Measurements from ENCODE around the gene COX5B. TPM values are rescaled to one million over a fixed set of nuclear protein-coding genes. Genes with fewer than 3 reads are reported as not detected.
"Not testable (repeated sequence)": the region's sequence is repeated elsewhere in the genome, so short reads cannot be mapped to it uniquely, and the experiment has no call there.

COX5B gene, protein sequence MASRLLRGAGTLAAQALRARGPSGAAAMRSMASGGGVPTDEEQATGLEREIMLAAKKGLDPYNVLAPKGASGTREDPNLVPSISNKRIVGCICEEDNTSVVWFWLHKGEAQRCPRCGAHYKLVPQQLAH
- total RNA-seq: 100 to 1,000 TPM; 317 to 344 TPM
- 233 TPM for polyA plus RNA-seq (ENCODE audit: insufficient read depth, low read depth, low replicate concordance)
- long read RNA-seq, donor 1, transcript COX5B-201 (4 exons, 712 nt): major isoform, 239 of 261 reads
- long read RNA-seq, donor 1, partial matches to known transcripts: 21 of 261 reads
- long read RNA-seq, donor 1, other reads (novel, unspliced or antisense): 0 of 261 reads
- long read RNA-seq, donor 2, transcript COX5B-201 (4 exons, 712 nt): major isoform, 232 of 261 reads
- long read RNA-seq, donor 2, partial matches to known transcripts: 29 of 261 reads
- long read RNA-seq, donor 2, other reads (novel, unspliced or antisense): 0 of 261 reads

GRCh38 chr2:97645695-97646629 is at the start of gene COX5B:
Gene COX5B, plus strand, starts transcription at chr2:97646062. Its CDS starts 25 bp downstream, at chr2:97646087.
- TF ChIP-seq POLR2A (IDR thresholded peaks at IDR 0.05): no peak
- no peak for TF ChIP-seq CTCF (IDR thresholded peaks at IDR 0.05)
- Histone ChIP-seq H3K9me3 (no peaks in the 10 kb centered on the region), H3K36me3 (ENCODE audit: low read depth, missing control alignments) (no peaks in the 10 kb centered on the region), H3K4me3 (peak within 1 kb of the TSS; percentile 82 to 96), H3K4me1 (peaks cover 6% of the 10 kb centered on the region), H3K27me3 (no peaks in the 10 kb centered on the region), H3K27ac (peak within 1 kb of the TSS; percentile 87 to 94)
- 1% methylated on average over 24 to 57 of the region's 63 CpGs for WGBS, 2 donors
- intact Hi-C loops (cut with DNase I; ENCODE audit: low total_unique reads): no loop called here
- peak; percentile 99 for DNase-seq

DNA sequence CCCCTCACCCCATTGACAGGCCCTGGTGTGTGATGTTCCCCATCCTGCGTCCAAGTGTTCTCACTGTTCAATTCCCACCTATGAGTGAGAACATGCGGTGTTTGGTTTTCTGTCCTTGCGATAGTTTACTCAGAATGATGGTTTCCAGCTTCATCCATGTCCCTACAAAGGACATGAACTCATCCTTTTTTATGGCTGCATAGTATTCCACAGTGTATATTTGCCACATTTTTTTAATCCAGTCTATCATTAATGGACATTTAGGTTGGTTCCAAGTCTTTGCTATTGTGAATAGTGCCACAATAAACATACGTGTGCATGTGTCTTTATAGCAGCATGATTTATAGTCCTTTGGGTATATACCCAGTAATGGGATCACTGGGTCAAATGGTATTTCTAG is 49.7 kb upstream of the COX5B start:
- H3K36me3 ChIP-seq (ENCODE audit: low read depth, missing control alignments); H3K4me3 ChIP-seq; intact Hi-C loops (cut with DNase I; ENCODE audit: low total_unique reads); H3K9me3 ChIP-seq; DNase-seq; H3K27ac ChIP-seq; H3K27me3 ChIP-seq; H3K4me1 ChIP-seq: not testable (repeated sequence)
- WGBS, 2 donors: 87 to 95% methylated on average over 4 of the region's 4 CpGs

- H3K4me3 ChIP-seq; H3K27ac ChIP-seq; H3K36me3 ChIP-seq (ENCODE audit: low read depth, missing control alignments); DNase-seq; H3K27me3 ChIP-seq; intact Hi-C loops (cut with DNase I; ENCODE audit: low total_unique reads); H3K9me3 ChIP-seq; H3K4me1 ChIP-seq: not testable (repeated sequence)
- 90% methylated on average over 3 of the region's 10 CpGs; no CpG with 5 or more reads in 1 of the 2 donors for WGBS, 2 donors
Measured at GRCh38 chr2:97601537-97601936, 44.3 kb upstream of the COX5B start.

DNA sequence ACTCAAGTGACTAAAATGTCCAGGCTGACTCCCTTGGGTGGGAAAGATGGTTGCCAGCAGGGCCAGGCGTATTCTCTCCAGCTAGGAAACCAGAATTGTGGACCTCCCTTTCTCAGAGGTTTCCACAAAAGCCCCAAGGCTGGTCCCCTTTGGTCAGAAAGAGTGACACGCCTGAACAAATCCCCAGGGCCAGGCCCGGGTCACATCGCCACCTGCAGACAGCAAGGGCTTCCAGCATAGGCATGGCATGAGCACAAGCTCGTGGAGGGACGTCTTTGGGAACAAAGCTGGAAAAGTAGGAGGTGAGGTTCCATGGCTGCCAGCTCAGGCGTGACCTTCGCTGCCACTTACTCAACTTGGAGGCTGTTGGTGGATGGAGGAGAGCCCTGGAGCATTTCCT is 40.8 kb upstream of the COX5B start:
- H3K36me3 ChIP-seq (ENCODE audit: low read depth, missing control alignments); H3K4me1 ChIP-seq; DNase-seq; intact Hi-C loops (cut with DNase I; ENCODE audit: low total_unique reads); H3K27me3 ChIP-seq; H3K27ac ChIP-seq; H3K4me3 ChIP-seq; H3K9me3 ChIP-seq: not testable (repeated sequence)
- WGBS, 2 donors: no CpG with 5 or more reads among the region's 8 CpGs

DNA sequence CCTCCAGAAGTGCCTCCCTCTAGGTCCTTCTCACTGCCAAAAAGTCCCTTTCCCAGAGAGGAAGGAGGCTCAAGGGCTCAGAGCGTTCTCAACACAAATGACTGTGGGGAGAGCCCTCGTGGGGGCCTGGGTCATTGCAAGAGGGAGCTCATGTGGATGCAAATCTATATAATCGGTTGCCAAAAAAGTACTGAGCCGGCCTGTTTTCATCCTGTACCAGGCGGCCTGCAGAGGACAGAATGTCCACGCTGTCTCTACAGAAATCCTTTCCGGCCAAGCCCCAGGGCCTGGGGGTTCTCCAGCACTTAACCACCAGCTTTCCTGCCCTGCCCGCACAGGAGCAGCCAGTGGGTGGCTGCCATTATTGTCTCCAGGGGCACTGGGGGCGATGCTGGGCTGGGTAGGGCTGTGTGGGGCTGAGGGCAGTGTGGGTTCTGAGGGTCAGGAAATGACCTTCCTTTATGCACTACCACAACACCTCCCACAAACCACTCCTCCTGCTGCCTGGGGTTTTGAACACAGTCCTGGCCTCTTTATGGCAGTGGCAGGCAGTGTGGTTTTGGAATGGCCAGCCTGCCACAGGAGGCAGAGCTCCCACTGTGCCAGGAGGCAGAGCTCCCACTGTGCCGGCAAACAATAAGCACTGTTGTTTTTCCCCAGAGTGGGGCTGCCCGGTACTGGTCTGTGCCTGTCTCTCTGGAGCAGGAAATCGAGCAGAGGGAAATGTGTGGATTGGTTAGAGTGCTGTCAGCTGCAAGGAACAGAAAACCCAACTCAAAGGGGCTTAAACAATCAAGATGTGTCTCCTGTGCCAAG is 40.1 kb upstream of the COX5B start:
- H3K27me3 ChIP-seq; H3K4me1 ChIP-seq; intact Hi-C loops (cut with DNase I; ENCODE audit: low total_unique reads); H3K9me3 ChIP-seq; H3K36me3 ChIP-seq (ENCODE audit: low read depth, missing control alignments); DNase-seq; H3K27ac ChIP-seq; H3K4me3 ChIP-seq: not testable (repeated sequence)
- WGBS, 2 donors: no CpG with 5 or more reads among the region's 12 CpGs

- H3K27ac ChIP-seq; H3K4me1 ChIP-seq; H3K4me3 ChIP-seq; H3K9me3 ChIP-seq; DNase-seq; H3K36me3 ChIP-seq (ENCODE audit: low read depth, missing control alignments); intact Hi-C loops (cut with DNase I; ENCODE audit: low total_unique reads); H3K27me3 ChIP-seq: not testable (repeated sequence)
- 79 to 89% methylated on average over 2 to 3 of the region's 4 CpGs for WGBS, 2 donors
Measured at GRCh38 chr2:97608745-97609144, 37.1 kb upstream of the COX5B start.

- intact Hi-C loops (cut with DNase I; ENCODE audit: low total_unique reads): not testable (repeated sequence)
Measured at GRCh38 chr2:97611895-97612294, 34.0 kb upstream of the COX5B start.

DNA sequence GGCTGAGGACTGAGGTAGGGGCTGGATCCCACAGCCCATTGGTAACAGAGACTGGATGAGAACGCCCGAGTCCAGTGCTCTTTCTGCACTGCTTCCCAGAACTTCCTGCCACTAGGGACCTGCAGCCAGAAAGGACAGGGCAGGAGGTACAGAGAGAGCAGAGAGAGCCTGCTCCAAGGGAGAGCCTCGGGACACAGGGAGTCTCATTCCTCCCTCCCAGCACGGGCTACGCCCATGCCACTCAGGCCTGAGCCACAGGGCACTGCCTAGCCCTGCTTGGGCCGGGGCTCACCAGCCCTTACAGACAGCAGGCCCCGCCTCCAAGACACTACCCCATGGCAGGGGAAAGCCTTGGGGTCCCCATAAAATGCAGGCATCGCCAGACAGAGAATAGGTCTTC is 30.1 kb upstream of the COX5B start:
- DNase-seq; H3K4me3 ChIP-seq; H3K4me1 ChIP-seq; H3K9me3 ChIP-seq; H3K27ac ChIP-seq; H3K36me3 ChIP-seq (ENCODE audit: low read depth, missing control alignments); intact Hi-C loops (cut with DNase I; ENCODE audit: low total_unique reads); H3K27me3 ChIP-seq: not testable (repeated sequence)
- 20% methylated on average over 1 of the region's 8 CpGs; no CpG with 5 or more reads in 1 of the 2 donors for WGBS, 2 donors

More at GRCh38 chr2:97611895-97612294, 34.0 kb upstream of the COX5B start:
- no CpG with 5 or more reads among the region's 7 CpGs for WGBS, 2 donors
- H3K4me3 ChIP-seq; H3K27ac ChIP-seq; H3K36me3 ChIP-seq (ENCODE audit: low read depth, missing control alignments); DNase-seq; H3K9me3 ChIP-seq; H3K4me1 ChIP-seq; H3K27me3 ChIP-seq: not testable (repeated sequence)

Measured in testis (tissue), 5 donors.